ENCODE results near the gene PHEX.

PHEX gene

GRCh38 chrX:22033818-22034217 lies 1.7 kb downstream of the PHEX start:
- POLR2A ChIA-PET = no interaction called here

DNA sequence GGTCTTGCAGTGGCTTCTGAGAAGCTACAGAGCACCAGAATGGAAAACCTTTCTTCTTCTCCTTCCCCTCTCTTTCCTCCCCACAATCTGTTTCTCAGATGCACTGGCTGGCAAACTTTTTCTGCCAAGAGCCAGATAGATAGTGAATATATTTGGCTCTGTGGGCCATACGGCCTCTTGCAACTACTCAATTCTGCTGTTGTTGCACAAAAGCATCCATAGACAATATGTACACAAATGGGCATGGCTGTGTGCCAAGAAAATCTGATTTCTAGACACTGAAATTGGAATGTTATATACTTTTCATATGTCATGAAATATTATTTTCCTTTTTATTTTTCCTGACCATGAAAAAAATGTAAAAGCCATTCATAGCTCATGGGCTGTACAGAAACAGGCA lies 3.1 kb downstream of the PHEX start:
- H3K4me3 ChIP-seq (ENCODE audit: low read depth, low read length) = no peak overlapping the region
- TF ChIP-seq CTCF (IDR thresholded peaks at IDR 0.05; ENCODE audit: insufficient read depth, low read length, missing control alignments) = no peak
- no peak for DNase-seq (ENCODE audit: low read depth, low spot score)
- ChIA-PET POLR2A (no interaction called here), CTCF (interaction anchor here (1.4 kb wide), 1 partner anchor 50 kb away, joined by 4 read pairs; no protein-coding TSS in a partner anchor)

More at GRCh38 chrX:22033818-22034217, 1.7 kb downstream of the PHEX start:
- H3K4me3 ChIP-seq (ENCODE audit: low read depth, low read length) = no peak overlapping the region
- DNase-seq (ENCODE audit: low read depth, low spot score) = no peak
- TF ChIP-seq CTCF (IDR thresholded peaks at IDR 0.05; ENCODE audit: insufficient read depth, low read length, missing control alignments) = no peak
- CTCF ChIA-PET = no interaction called here

DNA sequence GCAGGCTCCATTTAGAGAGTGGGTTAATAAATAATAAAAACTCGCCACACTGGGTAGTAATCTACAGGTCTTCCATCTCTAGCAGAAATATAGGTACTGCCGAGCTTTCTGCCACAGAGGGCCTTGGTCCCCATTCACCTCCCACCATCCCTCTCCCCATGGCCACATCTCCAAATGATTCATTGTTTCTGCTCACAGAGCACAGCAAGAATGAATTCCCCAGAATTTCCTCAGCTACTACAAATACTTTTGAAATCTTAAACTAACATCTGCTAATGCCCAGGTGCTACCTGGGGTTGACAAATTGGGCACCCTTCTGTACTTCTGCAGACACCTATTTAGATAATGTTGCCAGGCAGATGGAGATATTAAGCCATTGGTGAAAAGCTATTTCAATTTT lies 5.1 kb downstream of the PHEX start:
- H3K4me3 ChIP-seq (ENCODE audit: low read depth, low read length) = no peak overlapping the region
- POLR2A ChIA-PET = interaction anchor here (0.7 kb wide), 1 partner anchor 69 kb away, joined by 3 read pairs; no protein-coding TSS in a partner anchor
- CTCF ChIA-PET = no interaction called here
- TF ChIP-seq CTCF (IDR thresholded peaks at IDR 0.05; ENCODE audit: insufficient read depth, low read length, missing control alignments) = no peak
- DNase-seq (ENCODE audit: low read depth, low spot score) = no peak

DNA sequence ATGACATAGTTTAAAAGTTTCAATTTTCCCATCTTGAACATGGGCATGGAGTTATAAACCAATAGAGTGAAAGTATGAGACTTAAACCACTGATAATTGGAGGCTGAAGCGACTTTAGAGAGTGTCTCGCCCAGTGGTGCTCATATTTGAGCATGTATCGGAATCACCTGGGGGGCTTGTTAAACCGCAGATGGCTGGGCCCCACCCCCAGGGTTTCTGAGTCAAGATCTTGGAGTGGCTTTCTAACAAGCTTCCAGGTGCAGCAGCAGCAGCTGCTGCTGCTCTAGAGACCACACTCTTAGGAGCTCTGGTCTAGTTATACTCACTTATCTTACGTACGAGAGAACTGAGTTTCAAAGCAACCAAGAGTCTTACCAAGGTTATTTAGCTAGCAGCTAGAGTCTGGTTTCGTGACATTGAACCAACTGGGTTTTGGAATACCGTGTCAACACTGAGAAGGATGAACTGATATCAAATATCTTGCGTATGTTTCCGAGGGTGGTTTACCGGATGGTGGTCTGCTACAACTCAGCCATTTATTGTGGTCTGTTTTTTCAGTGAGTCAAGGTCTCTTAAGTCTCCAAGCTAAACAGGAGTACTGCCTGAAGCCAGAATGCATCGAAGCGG lies 5.9 kb downstream of the PHEX start:
- no peak overlapping the region for H3K4me3 ChIP-seq (ENCODE audit: low read depth, low read length)
- ChIA-PET POLR2A (interaction anchor here (0.7 kb wide), 1 partner anchor 68 kb away, joined by 3 read pairs; no protein-coding TSS in a partner anchor), CTCF (no interaction called here)
- no peak for DNase-seq (ENCODE audit: low read depth, low spot score)
- TF ChIP-seq CTCF (IDR thresholded peaks at IDR 0.05; ENCODE audit: insufficient read depth, low read length, missing control alignments) = no peak

DNA sequence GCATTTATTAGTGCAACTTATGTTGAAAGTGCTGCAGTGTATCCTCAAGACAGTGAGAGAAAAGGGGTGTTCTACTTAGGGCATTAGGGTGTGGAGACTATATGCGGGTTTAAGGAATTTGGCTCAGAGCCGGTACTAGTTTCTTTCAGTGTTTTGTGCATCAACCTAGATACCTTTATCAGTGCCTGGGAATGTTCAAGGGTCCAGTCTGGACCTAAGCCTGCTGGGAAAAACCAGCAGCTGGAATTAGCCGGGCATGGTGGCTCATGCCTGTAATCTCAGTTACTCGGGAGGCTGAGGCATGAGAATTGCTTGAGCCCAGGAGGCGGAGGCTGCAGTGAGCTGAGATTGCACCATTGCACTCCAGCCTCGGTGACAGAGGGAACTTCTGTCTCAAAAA lies 7.4 kb downstream of the PHEX start:
- no peak overlapping the region for H3K4me3 ChIP-seq (ENCODE audit: low read depth, low read length)
- no peak for DNase-seq (ENCODE audit: low read depth, low spot score)
- POLR2A ChIA-PET = no interaction called here
- CTCF ChIA-PET = no interaction called here
- TF ChIP-seq CTCF (IDR thresholded peaks at IDR 0.05; ENCODE audit: insufficient read depth, low read length, missing control alignments) = no peak

- no peak for TF ChIP-seq CTCF (IDR thresholded peaks at IDR 0.05; ENCODE audit: insufficient read depth, low read length, missing control alignments)
- POLR2A ChIA-PET = no interaction called here
- CTCF ChIA-PET = no interaction called here
- no peak overlapping the region for H3K4me3 ChIP-seq (ENCODE audit: low read depth, low read length)
- DNase-seq (ENCODE audit: low read depth, low spot score) = no peak
These were observed 8.1 kb downstream of the PHEX start for GRCh38 chrX:22040184-22040583.

Data from AG04449 (cell line).